GM18498 (cell line): ENCODE data around the gene SLC16A6.
"Not testable (repeated sequence)": the region's sequence is repeated elsewhere in the genome, so short reads cannot be mapped to it uniquely, and the experiment has no call there.

Experiments used
- ATAC-seq: cut with Tn5 transposase; IDR thresholded peaks from one replicate; pipeline ENCODE4 v1.9.1; 2021; ENCODE audit warnings: mild to moderate bottlenecking, moderate library complexity; ENCODE audit not compliant: unreplicated experiment

Gene SLC16A6

DNA sequence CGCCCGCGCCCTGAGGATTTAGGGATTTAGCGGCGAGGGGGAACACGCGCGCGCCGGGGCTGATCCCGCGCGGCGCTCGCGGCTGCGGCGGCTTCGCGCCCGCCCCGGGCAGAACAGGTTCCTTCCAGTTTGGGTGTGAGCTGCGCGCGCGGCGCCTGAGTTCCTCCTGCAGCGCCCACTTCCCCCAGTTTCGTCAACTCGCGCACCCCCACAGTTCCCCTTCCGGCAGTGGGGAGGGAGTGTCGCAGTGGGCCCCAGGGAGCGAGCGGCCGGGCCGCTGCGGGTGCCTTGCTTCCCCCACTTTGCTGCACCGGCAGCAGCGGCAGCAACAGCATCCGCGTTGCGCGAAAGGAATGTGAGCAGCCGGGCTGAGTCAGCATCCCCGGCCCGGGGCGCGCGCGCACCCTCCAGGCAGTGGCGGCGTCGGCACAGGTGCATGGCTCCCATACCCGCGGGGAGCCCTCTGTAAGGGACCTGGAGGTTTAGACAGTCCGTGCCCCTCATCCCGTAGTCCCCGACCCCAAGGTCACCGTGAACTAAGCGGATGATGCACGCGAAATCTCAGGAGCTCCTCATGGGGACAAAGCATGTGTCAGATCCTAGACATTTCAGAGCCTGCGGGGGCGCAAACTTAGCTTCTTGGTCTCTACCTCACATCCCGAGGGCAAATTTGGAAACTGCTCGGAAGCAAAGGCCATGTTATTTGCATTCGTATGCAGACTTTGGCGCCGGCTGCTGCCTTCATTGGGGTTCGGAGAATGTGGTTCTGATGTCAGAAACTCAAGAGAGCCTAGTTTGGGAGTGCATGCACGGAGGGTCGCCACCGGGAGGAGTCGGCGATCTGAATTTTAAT, 1.1 kb upstream of the SLC16A6 start:
- peak; percentile 65 for ATAC-seq

DNA sequence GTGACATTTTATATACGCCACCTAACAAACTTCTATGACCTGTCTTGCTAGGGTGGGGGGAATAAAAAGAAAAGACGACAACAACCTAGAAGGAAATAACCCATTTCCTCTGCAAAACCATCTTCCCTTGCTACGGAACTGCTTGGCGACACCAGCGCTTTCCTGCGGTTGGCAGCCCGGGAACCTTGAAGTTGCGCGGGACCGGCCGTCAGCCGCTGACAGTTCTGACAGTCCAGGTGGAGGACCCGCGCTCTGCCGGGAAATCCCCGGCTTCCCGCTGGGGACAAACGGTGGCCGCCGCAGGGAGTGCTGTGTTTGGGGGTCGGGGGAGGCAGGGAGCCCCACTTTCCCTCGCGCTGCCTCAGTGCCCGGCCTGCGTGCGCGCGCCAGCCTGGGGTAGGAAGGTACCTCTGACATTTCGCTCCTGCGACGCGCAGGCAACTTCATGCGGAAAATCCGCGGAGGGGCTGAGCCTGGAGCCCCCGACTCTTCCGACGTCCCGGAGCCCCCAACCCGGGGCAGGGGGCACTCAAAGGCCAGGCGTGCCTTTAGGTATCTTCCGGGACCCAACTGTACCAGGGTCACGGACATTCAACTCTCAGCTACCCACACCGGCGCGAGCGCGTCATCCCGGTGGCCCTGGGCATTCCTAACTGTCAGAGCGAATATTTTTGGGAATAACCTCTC, 516 bp downstream of the SLC16A6 start:
- no peak for ATAC-seq

DNA sequence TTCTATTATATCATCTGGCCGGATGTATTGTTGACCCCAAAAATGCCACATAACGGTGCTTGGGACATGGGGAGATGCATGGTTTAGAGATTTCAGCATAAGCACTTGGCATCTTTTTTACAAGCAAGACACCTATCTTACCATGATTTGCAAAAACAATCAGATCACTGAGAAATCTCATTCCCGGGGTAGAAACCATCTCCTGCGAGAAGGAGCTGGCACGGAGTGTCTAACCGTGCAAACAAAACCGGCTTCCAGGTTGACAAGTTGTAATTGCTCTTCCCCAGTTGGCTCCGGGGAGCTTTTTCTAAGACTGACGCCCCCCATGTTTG, 1.0 kb downstream of the SLC16A6 start:
- no peak for ATAC-seq

DNA sequence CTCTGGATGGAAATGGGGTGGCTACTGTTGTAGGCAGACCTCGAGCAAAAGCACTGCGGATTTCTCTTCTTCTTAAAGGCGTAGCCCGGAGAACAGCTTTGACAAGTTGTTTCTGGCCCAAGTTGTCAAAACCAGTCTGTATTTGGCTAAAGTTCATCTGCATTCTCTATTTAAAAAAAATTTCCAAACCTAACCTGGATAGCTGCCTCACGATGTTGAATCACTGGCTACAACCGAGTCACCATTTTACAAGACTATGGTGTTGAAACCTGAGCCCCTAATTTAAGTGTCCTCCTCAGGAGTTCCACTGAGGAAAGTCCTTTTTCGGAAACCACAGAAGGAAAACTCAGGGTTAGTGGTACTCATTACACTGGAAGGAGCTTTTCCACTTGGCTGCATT, 1.5 kb downstream of the SLC16A6 start:
- ATAC-seq: no peak

DNA sequence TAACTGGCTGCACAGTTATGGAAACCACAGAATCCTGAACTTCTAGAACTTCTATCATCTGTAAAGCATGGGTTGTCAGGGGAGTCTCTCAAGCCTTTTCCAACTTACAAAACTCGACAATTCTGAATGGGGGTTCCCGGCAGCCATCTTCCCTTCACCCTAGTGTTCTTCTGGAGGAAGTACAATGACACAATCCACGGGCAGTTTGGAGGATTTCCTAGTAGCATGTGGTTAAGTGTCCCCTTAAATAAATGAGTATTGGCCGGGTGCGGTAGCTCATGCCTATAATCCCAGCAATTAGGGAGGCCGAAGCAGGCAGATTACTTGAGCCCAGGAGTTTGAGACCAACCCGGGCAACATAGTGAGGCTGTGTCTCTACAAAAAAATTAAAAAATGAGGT, 2.1 kb downstream of the SLC16A6 start:
- no peak for ATAC-seq

DNA sequence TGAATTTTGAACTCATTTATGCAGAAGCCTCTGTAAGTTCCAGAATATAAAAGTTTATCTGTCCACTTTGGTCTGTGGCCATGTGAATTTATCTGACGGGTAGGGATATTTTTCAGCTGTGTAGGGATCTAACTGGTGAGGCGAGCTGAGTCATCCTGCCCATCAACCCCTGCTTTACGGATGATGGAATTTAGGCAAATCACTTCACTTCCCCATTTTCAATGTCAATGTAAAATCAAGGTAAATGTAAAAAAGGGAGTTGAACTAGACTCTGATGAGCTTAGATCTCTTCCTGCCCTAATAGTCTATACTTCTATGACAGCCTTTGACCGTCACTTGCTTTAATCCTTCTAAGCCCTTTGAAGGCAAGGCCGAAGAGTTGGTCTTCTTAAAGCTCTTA, 2.6 kb downstream of the SLC16A6 start:
- no peak for ATAC-seq

DNA sequence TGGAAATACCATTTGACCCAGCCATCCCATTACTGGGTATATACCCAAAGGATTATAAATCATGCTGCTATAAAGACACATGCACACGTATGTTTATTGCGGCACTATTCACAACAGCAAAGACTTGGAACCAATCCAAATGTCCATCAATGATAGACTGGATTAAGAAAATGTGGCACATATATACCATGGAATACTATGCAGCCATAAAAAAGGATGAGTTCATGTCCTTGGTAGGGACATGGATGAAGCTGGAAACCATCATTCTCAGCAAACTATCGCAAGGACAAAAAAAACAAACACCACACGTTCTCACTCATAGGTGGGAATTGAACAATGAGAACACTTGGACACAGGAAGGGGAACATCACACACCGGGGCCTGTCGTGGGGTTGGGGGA, 9.0 kb downstream of the SLC16A6 start:
- ATAC-seq: not testable (repeated sequence)

DNA sequence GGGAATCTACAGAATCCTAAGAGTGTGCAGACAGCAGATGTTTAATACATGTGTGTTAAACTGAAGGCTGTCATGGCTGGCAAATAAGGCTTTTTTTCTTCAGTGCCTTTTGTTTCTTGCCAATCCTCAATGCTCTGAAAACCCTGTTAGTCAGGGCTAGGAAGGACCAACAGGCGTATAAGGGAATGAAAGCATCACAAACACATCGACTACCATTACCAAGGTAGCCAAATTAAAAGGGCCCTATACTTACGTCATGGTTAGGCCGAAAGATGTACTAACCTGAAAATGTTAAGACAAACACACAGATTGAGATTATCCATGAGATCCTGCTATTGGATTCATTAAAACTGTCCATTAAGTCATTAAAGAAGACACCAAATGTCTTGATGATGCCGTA, 13.1 kb downstream of the SLC16A6 start:
- ATAC-seq: no peak

DNA sequence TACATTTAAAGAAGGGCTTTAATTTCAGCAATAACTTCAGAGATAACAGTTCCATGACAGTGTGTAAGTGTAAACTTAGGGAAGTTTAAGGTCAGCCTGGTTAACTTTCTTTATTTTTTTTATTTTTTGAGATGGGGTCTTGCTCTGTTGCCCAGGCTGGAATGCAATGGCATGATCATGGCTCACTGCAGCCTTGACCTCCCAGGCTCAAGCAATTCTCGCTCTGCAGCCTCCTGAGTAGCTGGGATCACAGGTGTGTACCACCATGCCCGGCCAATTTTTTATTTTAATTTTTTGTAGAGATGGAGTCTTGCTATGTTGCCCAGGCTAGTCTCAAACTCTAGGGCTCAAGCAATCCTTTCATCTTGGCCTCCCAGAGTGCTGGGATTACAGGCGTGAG, 14.6 kb downstream of the SLC16A6 start:
- ATAC-seq: not testable (repeated sequence)

DNA sequence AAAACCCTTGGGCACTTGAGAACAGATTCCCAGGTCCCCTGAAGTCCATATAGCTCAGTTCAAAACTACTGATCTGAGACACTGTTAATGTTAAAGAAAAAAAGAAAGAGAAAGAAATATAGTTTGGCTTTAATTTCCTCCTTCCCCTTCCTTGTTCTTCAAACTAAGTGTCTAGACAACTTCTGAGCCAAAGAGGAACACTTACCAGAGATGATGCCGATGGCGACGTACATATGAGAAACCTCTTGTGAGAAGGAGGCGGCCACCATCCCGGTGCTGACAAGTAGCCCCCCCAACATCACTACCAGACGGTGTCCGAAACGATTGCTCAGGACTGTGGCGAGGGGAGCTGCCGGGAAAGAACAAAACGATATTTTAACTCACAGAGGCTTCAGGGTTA, 17.2 kb downstream of the SLC16A6 start:
- no peak for ATAC-seq

DNA sequence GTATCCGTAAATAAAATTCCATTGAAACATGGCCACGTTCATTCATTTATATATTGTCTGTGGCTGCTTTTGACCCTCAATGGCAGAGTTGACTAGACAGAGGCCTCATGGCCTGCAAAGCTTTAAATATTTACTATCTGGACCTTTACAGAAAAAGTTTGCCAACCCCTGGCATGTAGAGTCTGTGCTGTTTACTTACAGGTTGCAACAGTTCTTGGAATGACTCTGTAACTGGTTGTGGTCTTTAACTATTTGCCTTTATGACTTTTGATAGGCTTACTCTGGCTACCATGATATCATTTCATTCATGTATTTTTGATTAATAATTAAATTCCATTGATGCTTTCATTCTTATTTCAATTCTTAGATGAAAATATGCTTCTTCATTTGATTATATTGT, 25.1 kb downstream of the SLC16A6 start:
- ATAC-seq: not testable (repeated sequence)

DNA sequence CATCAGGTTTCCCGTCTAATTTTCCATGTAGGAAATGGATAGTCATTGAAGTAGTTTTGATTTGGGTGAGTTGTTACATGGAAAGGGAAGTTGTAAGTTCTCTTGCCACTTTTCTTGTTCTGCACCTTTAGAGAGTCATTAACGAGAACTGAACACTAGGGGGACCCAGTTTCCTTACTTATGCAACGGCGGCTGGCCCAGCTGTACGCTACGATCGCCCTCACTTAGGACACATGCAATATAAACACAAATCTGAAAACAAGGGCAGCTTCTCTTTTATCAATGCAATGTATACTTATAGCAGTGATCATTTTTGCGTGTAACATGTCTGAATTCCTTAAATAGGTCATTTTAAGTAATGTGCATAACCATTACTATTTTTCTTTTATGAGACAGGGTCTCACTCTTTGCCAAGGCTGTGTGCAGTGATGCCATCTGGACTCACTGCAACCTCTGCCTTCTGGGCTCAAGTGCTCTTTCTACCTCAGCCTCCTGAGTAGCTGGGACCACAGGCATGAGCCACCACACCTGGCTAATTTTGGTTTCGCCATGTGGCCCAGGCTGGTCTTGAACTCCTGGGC, 27.7 kb downstream of the SLC16A6 start:
- peak; percentile 34 for ATAC-seq

DNA sequence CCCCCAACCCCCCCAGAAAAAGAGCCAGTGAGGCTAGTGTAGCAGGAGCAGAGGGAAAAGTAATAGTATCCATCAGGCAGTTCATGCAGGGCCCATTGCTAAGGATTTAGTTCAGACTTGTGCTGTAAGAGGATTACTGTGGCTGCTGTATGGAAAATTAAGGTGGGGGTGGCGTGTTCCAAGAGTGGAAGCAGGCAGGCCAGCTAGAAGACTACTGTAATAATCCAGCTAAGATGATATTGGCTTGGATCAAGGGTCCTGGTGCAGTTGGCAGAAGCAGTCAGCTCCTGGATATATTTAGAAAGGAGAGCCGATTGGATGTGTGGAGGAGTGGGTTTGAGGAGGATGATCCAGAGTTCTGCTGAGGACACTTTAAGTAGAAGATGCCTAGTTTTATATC, 28.5 kb downstream of the SLC16A6 start:
- ATAC-seq: not testable (repeated sequence)

DNA sequence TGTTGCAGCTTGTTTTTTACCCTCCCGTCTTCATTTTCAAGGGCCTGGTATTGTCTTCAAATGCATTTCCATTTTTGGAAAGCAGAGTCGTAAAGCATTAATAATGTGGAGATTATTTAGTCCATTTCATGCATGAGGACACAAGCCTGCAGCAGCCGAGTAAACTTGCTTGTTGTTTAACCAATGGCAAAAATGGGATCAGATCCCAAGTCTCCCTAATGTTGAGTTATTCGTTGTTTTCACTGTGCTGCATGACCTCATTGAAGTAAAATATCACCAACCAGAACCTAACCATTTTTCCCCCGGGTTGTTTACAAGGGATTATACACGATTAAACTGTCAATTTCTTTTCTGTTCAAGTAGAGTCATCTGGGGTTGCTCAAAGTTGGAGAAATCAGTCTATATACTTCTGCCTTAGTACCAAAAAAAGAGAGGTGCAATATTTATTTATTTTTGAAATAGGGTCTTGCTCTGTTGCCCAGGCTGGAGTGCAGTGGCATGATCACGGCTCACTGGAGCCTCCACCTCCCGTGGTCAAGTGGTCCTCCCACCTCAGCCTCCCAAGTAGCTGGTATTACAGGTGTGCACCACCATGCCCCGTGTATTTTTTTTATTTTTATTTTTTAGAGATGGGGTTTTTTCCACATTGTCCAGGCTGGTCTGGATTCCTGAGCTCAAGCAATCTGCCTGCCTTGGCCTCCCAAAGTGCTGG, 30.7 kb downstream of the SLC16A6 start:
- no peak for ATAC-seq

DNA sequence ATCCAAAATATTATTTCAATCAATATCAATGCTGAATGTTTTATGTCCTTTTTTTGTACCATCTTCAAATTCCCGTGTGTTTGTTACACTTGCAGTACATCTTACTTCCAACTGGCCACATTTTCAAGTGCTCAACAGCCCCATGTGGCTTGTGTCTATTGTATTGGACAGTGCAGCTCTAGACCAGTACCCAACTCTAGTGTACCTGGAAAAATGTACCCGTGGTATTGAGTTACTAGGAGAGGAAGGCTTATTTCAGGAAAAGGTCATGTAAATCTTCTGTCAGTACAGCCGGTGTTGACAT, 31.3 kb downstream of the SLC16A6 start:
- not testable (repeated sequence) for ATAC-seq

DNA sequence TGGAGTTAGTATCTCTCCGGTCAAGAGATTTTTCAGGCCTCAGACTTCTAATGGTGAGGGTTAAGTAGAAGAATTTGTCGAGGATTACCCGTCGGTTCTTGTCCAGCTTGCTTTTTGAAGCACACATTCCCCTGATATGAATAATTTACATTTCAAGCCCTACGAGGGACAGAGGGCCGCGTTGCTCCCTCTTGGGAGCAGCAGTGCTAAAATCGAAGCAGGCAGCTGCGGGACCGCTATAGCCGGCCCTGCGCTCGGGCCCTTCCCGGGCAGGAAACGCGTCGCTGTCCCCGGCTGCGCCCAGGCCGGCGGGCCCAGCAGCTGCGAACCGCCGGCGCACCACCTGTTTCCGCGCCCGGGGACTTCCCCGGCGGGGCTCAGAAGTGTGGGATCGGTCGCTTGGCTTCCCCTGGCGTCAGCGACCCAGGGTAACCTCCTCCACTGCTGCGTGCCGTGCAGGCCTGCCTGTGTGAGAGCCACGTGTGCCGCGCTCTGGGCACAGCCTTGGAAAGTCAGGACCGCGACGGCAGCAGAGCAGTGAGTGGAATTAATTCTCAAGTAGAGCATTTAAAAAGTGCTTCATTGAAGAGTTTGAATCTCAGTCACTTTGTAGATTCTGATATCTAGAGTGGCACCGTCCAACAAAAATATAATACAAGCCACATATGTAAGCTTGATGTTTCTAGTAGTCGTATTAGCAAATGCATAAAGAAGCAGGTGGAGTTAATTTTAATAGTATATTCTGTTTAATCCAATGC, 31.9 kb downstream of the SLC16A6 start:
- peak; percentile 93 for ATAC-seq

DNA sequence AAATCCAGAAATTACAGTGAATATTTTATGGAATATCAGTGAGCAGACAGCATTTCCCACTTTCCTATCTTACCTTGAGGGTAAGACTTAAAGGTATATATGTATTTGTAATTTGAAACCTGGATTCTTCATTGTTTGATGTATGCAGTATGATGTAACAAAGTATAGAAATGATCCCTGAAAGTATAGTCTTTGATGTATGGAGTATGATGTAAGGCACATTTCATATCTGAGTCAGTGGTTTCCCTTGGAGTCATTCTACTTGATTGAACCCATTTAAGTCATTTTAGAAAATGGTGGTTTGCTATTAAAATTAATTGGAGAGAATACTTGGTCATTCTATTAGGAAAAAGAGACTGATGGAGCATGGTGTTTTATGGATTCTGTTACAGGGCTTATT, 33.0 kb downstream of the SLC16A6 start:
- no peak for ATAC-seq

DNA sequence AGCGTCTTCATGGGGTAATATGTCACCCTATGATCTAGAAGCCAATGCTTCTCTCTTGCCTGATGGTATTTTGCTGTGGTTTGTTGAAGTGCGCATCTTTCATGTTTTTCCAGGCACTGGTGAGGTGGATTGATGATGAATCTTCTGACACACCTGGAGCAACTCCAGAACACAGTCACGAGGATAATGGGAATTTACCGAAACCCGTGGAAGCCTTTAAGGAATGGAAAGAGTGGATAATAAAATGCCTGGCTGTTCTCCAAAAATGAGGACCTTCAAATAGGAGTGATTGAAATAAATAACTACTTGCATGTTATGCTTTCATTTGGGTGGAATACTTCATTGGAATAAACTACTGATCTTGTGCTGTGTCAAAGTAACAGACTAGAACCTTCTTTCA, 34.2 kb downstream of the SLC16A6 start:
- not testable (repeated sequence) for ATAC-seq

DNA sequence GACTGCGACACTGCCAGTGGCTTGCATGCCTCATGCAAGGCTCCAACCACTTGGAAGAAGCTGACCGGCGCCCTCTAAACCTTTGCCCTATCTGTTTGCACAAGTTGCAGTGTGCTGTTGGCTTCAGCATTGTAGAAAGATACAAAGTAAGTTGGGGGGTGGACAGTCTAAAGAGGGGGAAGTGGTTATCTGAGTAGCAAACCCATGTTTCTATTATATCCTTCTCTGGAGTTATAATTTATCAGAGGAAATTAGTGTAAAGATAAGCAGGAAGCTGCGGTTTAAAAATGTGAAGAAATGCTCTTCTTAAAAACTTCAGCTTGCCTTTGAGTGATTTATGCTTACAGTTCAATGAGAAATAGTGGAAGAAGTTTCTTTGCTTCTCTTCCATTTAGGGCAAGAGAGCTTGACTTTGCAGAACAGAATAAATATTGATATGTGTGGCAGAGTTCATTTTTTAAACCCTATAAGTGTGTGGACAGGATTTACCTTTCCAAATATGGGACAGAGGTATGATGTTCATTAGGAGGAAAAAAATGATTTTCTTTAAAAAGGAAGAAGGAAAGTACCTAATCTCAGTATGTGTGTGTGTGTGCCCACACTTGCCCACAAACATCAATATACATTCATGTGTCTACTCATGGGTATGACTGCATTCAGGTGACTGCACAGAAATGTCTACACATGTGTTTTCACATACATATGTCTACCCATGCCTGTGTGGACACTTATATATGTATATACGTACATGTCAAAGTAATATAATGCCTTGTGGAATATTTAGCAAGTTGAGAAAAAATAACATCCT, 35.0 kb downstream of the SLC16A6 start:
- no peak for ATAC-seq

DNA sequence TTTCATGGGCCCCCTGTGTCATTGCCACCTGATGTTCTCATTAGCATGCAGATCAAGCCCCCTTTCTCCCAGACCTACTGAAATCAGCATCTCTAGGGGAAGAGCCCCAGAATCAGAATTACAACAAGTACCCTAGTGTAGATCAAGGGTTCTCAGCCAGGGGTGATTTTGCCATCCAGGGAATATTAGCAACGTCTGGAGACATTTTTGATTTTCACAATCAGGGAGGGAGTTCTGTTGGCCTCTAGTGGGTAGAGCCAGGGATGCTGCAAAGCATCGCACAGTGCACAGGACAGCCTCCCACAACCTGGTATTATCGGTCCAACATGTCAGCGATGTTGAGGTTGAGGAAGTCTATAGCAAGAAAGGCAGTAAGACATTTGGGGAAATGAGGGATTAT, 35.8 kb downstream of the SLC16A6 start:
- no peak for ATAC-seq
